GM10847 (cell line): ENCODE measurements around the gene TTC21A.
A peak's percentile ranks its signal among the peaks of the same experiment; 100 is the strongest.

Experiments
- POLR2A ChIP-seq: IDR thresholded peaks from 2 replicates; pipeline ENCODE4 v1.6.1; 2011; ENCODE audit not compliant: insufficient read length; ENCODE audit errors: extremely low read depth

TTC21A gene

GRCh38 chr3:39146611-39147591, 39.4 kb downstream of the TTC21A start:
- no peak for TF ChIP-seq POLR2A

- TF ChIP-seq POLR2A: peak; percentile 6
These were observed 40.4 kb downstream of the TTC21A start for GRCh38 chr3:39147711-39148434.

GRCh38 chr3:39148435-39149058, 41.1 kb downstream of the TTC21A start:
- TF ChIP-seq POLR2A: peak; percentile 3

- TF ChIP-seq POLR2A: no peak
These were observed 41.6 kb downstream of the TTC21A start for GRCh38 chr3:39149059-39149455.

GRCh38 chr3:39149498-39150147, 42.1 kb downstream of the TTC21A start:
- TF ChIP-seq POLR2A: no peak

GRCh38 chr3:39150148-39150802, 42.8 kb downstream of the TTC21A start:
- TF ChIP-seq POLR2A: no peak

GRCh38 chr3:39150803-39151631, 43.5 kb downstream of the TTC21A start:
- no peak for TF ChIP-seq POLR2A

GRCh38 chr3:39153977-39154279, 46.4 kb downstream of the TTC21A start:
- no peak for TF ChIP-seq POLR2A

- no peak for TF ChIP-seq POLR2A
These were observed 47.0 kb downstream of the TTC21A start for GRCh38 chr3:39154280-39155021.

GRCh38 chr3:39156421-39156820, 48.9 kb downstream of the TTC21A start:
- no peak for TF ChIP-seq POLR2A

GRCh38 chr3:39157359-39157758, 49.9 kb downstream of the TTC21A start:
- no peak for TF ChIP-seq POLR2A

- no peak for TF ChIP-seq POLR2A
These were observed 50.8 kb downstream of the TTC21A start for GRCh38 chr3:39158148-39158715.

- TF ChIP-seq POLR2A: no peak
These were observed 56.9 kb downstream of the TTC21A start for GRCh38 chr3:39164414-39164813.
